Stomach (tissue), 9 donors: ENCODE data around the gene STX1A. TPM values are rescaled to one million over a fixed set of nuclear protein-coding genes. Genes with fewer than 3 reads are reported as not detected.
A peak's percentile ranks its signal among the peaks of the same experiment; 100 is the strongest.

Experiments
- DNase-seq, 2 donors: peaks; one replicate each; pipeline versions ENCODE4 v3.0.0 to v3.0.0-alpha.2; 2013 to 2019
- H3K27ac ChIP-seq, 5 donors: fragments of 200-600 bp in 4 of 5; sonication (generic) in 4 of 5; one replicate each; pipeline ENCODE4 v1.5.1; 2013 to 2019; ENCODE audit warnings: mild to moderate bottlenecking in 1 of 5, moderate library complexity in 1 of 5
- H3K27me3 ChIP-seq, 3 donors: fragments of 200-600 bp; sonication (generic); one replicate each; pipeline ENCODE4 v1.5.1; 2017 to 2019; ENCODE audit warnings: mixed run types in 1 of 3
- H3K36me3 ChIP-seq, 4 donors: fragments of 200-600 bp; sonication (generic); 1 replicate in 3 of 4; 2 replicates in 1 of 4; pipeline ENCODE4 v1.5.1; 2016 to 2019
- H3K4me1 ChIP-seq, 4 donors: fragments of 200-600 bp; sonication (generic); one replicate each; pipeline ENCODE4 v1.5.1; 2016 to 2019
- H3K4me3 ChIP-seq, 4 donors: fragments of 200-600 bp; sonication (generic) in 3 of 4; one replicate each; pipeline ENCODE4 v1.5.1; 2016 to 2019; ENCODE audit warnings: mild to moderate bottlenecking in 1 of 4
- H3K9me3 ChIP-seq, 4 donors: fragments of 200-600 bp; sonication (generic); one replicate each; pipeline ENCODE4 v1.5.1; 2016 to 2019
- EP300 ChIP-seq: sonication (generic); formaldehyde crosslinking; IDR thresholded peaks from one replicate; pipeline ENCODE4 v1.6.1; 2017; ENCODE audit warnings: antibody characterized with exemption
- POLR2A ChIP-seq, 4 donors: fragments of 450-650 bp; IDR thresholded peaks; one replicate each; pipeline ENCODE4 v1.6.1; 2016; ENCODE audit warnings: antibody characterized with exemption in 4 of 4, control low read depth in 2 of 4, mild to moderate bottlenecking in 1 of 4, moderate library complexity in 1 of 4
- POLR2AphosphoS5 ChIP-seq, 3 donors: sonication (generic); formaldehyde crosslinking; IDR thresholded peaks; one replicate each; pipeline ENCODE4 v1.6.1; 2016; ENCODE audit warnings: antibody characterized with exemption in 3 of 3
- WGBS, 5 donors: extraction: QIAGEN DNeasy Blood & Tissue Kit in 3 of 5; methylation state at CpG; one replicate each; pipeline versions ENCODE4 v1.1.5 to v1.1.7; 2013 to 2018; 5-methylcytosine and 5-hydroxymethylcytosine counted together
- intact Hi-C: fragments of 100-400 bp; cut with DNase I; formaldehyde crosslinking; loops from one replicate; pipeline ENCODE4 v1.15.1; 2023; ENCODE audit warnings: low total_unique reads
- polyA plus RNA-seq, 3 donors: library from polyadenylated mRNA; stranded (reverse); fragments of 200-250 nt; gene quantifications; one replicate each; pipeline ENCODE4 v1.2.3, GENCODE V29; 2013
- total RNA-seq, 5 donors: library from RNA; depleted of rRNA; stranded (reverse); fragments of >200 nt; gene quantifications; one replicate each; pipeline versions ENCODE4 v1.1.0 to v1.2.3, GENCODE V29; 2014 to 2016
- TF ChIP-seq, protein P1 (sequence below), 7 experiments: fragments of 450-650 bp in 4 of 7; fragments of 200-600 bp in 3 of 7; sonication (generic) in 3 of 7; IDR thresholded peaks; one replicate each; pipeline ENCODE4 v1.5.1; 2016 to 2019; ENCODE audit warnings: antibody characterized with exemption in 7 of 7, control low read depth in 2 of 7, mild to moderate bottlenecking in 1 of 7
- donor health status: healthy with polysubstance abuse.
- donor health status: Bipolar disorder and iron deficiency.
- donor health status: healthy.

The STX1A gene
- total and polyA plus RNA-seq, 8 donors, result 1.1 to 57.2 (median 4.2) TPM; not detected in 1

- 92 to 95% (median 94%) methylated on average over 8 of the region's 8 CpGs for WGBS, 5 donors
- intact Hi-C loops, result no loop called here
- no peak for TF ChIP-seq POLR2A (IDR thresholded peaks at IDR 0.05)
- TF ChIP-seq, protein P1, sequence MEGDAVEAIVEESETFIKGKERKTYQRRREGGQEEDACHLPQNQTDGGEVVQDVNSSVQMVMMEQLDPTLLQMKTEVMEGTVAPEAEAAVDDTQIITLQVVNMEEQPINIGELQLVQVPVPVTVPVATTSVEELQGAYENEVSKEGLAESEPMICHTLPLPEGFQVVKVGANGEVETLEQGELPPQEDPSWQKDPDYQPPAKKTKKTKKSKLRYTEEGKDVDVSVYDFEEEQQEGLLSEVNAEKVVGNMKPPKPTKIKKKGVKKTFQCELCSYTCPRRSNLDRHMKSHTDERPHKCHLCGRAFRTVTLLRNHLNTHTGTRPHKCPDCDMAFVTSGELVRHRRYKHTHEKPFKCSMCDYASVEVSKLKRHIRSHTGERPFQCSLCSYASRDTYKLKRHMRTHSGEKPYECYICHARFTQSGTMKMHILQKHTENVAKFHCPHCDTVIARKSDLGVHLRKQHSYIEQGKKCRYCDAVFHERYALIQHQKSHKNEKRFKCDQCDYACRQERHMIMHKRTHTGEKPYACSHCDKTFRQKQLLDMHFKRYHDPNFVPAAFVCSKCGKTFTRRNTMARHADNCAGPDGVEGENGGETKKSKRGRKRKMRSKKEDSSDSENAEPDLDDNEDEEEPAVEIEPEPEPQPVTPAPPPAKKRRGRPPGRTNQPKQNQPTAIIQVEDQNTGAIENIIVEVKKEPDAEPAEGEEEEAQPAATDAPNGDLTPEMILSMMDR (IDR thresholded peaks at IDR 0.05), result no peak
- TF ChIP-seq POLR2AphosphoS5 (IDR thresholded peaks at IDR 0.05), result no peak
- TF ChIP-seq EP300, result no peak
- Histone ChIP-seq H3K9me3 (no peaks in the 10 kb centered on the region), H3K27me3 (no peaks in the 10 kb centered on the region), H3K4me1 (peaks cover 4 to 22% (median 16%) of the 10 kb centered on the region in 4 donors), H3K27ac (no peak overlapping the region), H3K36me3 (peaks cover 34 to 73% (median 68%) of the 10 kb centered on the region in 4 donors), H3K4me3 (no peak overlapping the region)
- no peak for DNase-seq
These were observed 31.2 kb downstream of the STX1A start for GRCh38 chr7:73688288-73688687.

- H3K27me3 ChIP-seq, result no peaks in the 10 kb centered on the region
- no peak for DNase-seq
- peaks cover 15 to 43% (median 38%) of the 10 kb centered on the region in 4 donors for H3K36me3 ChIP-seq
- no peak overlapping the region for H3K27ac ChIP-seq
- H3K9me3 ChIP-seq, result no peaks in the 10 kb centered on the region
- intact Hi-C loops, result no loop called here
- H3K4me3 ChIP-seq, result no peak overlapping the region
- TF ChIP-seq, protein P1 (IDR thresholded peaks at IDR 0.05), result no peak
- TF ChIP-seq POLR2AphosphoS5 (IDR thresholded peaks at IDR 0.05) (no peak), EP300 (no peak), POLR2A (IDR thresholded peaks at IDR 0.05) (no peak)
- H3K4me1 ChIP-seq, result peaks cover 22 to 48% (median 42%) of the 10 kb centered on the region in 4 donors
- 96 to 98% (median 96%) methylated on average over 18 of the region's 18 CpGs for WGBS, 5 donors
These were observed 34.2 kb downstream of the STX1A start for GRCh38 chr7:73685311-73685710.

DNA sequence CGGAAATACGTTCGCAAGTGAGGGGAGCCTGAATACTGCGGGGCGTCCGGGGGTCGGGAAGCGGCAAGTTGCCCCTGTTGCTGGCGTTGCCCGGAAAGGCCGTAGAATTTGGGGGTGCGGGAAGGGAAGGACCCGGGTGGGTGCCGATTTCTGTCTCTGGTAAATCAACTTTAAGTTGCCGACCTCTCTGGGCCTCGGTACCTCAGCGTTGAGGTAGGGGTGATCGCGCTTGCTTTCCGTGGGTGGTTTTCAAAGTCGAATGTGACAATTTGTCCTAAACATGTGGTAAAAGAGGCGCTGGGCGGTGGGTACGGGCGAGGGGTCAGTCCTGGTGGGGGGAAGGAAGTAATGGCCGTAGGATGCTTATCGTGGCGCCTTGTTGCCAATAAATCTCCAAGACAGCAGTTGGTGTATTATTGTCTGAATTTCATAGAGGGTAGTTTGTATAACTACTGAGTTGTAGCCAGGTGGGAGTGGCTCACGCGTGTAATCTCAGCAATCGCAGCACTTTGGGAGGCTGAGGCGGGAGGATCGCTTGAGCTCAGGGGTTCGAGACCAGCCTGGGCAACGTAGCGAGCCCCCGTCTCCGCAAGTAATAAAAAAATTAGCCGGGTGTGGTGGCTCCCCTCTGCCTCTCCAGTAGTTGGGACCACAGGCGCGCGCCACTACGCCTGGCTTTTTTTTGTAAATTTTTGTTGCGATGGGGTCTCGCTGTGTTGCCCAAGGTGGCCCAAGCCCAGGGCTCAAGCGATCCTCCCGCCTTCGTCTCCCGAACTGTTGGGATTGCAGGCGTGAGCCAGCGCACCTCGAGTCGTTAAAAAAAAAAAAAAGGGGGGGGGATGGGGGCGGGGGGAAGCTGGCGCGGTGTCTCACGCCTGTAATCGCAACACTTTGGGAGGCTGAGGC, 35.4 kb downstream of the STX1A start:
- 23 to 26% (median 25%) methylated on average over 57 to 58 of the region's 58 CpGs for WGBS, 5 donors
- intact Hi-C loops, result no loop called here

More for the DNA sequence above, 35.4 kb downstream of the STX1A start:
- peaks cover 15 to 39% (median 28%) of the 10 kb centered on the region in 4 donors for H3K36me3 ChIP-seq
- peak overlapping the region; percentile 64 to 92 (median 89) for H3K27ac ChIP-seq
- no peaks in the 10 kb centered on the region for H3K27me3 ChIP-seq
- H3K4me3 ChIP-seq, result peak overlapping the region; percentile 85 to 100 (median 96)
- H3K9me3 ChIP-seq, result no peaks in the 10 kb centered on the region
- TF ChIP-seq, protein P1 (IDR thresholded peaks at IDR 0.05), result no peak
- TF ChIP-seq EP300 (no peak), POLR2AphosphoS5 (IDR thresholded peaks at IDR 0.05) (no peak), POLR2A (IDR thresholded peaks at IDR 0.05) (no peak)
- peaks cover 22 to 61% (median 53%) of the 10 kb centered on the region in 4 donors for H3K4me1 ChIP-seq
- DNase-seq, result peak in 1 of 2 donors; percentile 52
